GM13976 (cell line): ENCODE measurements around the gene OPTC.

Experiments
- DNase-seq: peaks from one replicate; pipeline ENCODE4 v3.0.0; 2012; ENCODE audit warnings: low spot score
- in situ Hi-C: fragments of 300-500 bp; cut with MboI; formaldehyde crosslinking; loops from one replicate; pipeline ENCODE4 v1.12.0; 2022; ENCODE audit warnings: low sequenced_read_pairs, mixed read lengths, inconsistent platforms; ENCODE audit not compliant: unreplicated experiment
- TF ChIP-seq, protein P1 (sequence below): IDR thresholded peaks from 2 replicates; pipeline ENCODE4 v1.5.1; 2012; ENCODE audit warnings: borderline replicate concordance, mild to moderate bottlenecking; ENCODE audit not compliant: insufficient read depth; ENCODE audit errors: extremely low read depth, missing control alignments, control extremely low read depth

The OPTC gene

GRCh38 chr1:203486618-203487370 is 7.2 kb upstream of the OPTC start:
- in situ Hi-C loops = loop anchor here (5.0 to 10.0 kb wide), 2 partner anchors 144 to 212 kb away; no protein-coding TSS in a partner anchor
- no peak for DNase-seq

GRCh38 chr1:203488539-203488938 is 5.4 kb upstream of the OPTC start:
- TF ChIP-seq, protein P1, sequence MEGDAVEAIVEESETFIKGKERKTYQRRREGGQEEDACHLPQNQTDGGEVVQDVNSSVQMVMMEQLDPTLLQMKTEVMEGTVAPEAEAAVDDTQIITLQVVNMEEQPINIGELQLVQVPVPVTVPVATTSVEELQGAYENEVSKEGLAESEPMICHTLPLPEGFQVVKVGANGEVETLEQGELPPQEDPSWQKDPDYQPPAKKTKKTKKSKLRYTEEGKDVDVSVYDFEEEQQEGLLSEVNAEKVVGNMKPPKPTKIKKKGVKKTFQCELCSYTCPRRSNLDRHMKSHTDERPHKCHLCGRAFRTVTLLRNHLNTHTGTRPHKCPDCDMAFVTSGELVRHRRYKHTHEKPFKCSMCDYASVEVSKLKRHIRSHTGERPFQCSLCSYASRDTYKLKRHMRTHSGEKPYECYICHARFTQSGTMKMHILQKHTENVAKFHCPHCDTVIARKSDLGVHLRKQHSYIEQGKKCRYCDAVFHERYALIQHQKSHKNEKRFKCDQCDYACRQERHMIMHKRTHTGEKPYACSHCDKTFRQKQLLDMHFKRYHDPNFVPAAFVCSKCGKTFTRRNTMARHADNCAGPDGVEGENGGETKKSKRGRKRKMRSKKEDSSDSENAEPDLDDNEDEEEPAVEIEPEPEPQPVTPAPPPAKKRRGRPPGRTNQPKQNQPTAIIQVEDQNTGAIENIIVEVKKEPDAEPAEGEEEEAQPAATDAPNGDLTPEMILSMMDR = no peak
- no peak for DNase-seq
- in situ Hi-C loops = loop anchor here (5.0 to 10.0 kb wide), 2 partner anchors 146 to 214 kb away; no protein-coding TSS in a partner anchor

More at GRCh38 chr1:203486618-203487370, 7.2 kb upstream of the OPTC start:
- TF ChIP-seq, protein P1 = no peak

DNA sequence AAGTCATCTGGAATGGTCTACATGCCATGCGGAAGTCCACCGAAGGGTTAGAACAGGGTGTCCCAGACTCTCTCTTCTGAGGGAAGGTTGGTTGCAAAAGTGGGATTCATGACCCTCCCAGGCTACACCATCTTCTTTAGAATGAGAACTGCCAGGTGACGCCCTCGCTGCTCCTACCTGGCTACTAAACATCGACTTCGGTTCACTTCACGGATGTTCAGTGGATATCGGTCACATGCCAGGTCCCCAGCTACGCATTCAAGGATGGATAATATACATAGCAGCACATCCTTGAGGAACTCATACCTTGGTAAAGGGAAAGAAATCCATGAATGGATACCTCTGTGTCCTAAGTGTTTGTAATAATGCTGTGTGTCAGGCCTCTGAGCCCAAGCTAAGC is 3.3 kb upstream of the OPTC start:
- TF ChIP-seq, protein P1 = no peak
- DNase-seq = no peak
- in situ Hi-C loops = no loop called here

- no peak for DNase-seq
- in situ Hi-C loops = no loop called here
- TF ChIP-seq, protein P1 = no peak
Observed at GRCh38 chr1:203491664-203492063, 2.3 kb upstream of the OPTC start.

DNA sequence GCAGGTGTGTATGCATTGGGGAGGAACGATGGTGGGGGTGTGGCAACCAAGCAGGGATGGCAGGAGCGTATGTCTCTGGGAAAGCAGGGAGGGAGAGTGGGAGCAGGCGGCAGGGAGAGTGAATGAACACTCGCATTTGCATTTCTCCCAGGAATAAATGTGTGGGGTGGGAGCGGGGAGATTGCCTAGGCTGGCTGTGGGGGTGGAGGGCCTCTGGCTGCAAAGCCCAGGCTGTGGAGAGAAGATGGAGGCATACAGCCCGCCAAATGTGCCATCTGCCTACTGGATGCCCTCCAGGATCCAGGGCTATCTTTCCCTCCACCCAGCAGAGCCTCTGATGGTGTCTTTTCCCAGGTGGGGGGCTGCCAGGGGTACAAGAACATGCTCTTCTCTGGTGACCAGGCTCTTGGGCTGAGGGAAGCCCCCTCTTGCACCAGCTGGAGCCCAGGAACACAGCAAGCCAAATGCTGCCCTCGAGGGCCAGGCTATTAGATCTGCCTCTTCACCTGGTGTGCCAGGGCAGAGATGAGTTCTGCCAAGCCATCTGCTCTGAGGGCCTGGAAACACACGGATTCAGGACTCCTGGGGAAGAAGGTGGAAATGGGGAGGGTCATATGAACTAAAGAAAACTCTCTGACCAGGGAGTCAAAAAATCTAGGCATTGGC is 1.7 kb upstream of the OPTC start:
- DNase-seq = no peak
- in situ Hi-C loops = no loop called here
- TF ChIP-seq, protein P1 = no peak

GRCh38 chr1:203492748-203493130 is 1.2 kb upstream of the OPTC start:
- in situ Hi-C loops = no loop called here
- TF ChIP-seq, protein P1 = no peak

DNA sequence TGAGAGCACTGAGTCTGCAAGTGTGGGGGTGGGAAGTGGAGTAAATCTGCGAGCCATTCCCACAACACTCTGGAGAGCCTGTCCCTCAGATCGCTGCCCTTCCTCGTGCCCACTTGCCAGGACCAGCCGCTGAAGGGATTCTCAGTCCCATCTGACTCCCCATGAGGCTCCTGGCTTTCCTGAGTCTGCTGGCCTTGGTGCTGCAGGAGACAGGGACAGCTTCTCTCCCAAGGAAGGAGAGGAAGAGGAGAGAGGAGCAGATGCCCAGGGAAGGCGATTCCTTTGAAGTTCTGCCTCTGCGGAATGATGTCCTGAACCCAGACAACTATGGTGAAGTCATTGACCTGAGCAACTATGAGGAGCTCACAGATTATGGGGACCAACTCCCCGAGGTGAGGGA is 1.9 kb downstream of the OPTC start:
- in situ Hi-C loops = no loop called here
- no peak for DNase-seq
- TF ChIP-seq, protein P1 = no peak

More at GRCh38 chr1:203492748-203493130, 1.2 kb upstream of the OPTC start:
- DNase-seq = no peak
